ENCODE measurements around the gene ZNF653.
A peak's percentile ranks its signal among the peaks of the same experiment; 100 is the strongest.
"Not testable (repeated sequence)": the region's sequence is repeated elsewhere in the genome, so short reads cannot be mapped to it uniquely, and the experiment has no call there.

Gene ZNF653

DNA sequence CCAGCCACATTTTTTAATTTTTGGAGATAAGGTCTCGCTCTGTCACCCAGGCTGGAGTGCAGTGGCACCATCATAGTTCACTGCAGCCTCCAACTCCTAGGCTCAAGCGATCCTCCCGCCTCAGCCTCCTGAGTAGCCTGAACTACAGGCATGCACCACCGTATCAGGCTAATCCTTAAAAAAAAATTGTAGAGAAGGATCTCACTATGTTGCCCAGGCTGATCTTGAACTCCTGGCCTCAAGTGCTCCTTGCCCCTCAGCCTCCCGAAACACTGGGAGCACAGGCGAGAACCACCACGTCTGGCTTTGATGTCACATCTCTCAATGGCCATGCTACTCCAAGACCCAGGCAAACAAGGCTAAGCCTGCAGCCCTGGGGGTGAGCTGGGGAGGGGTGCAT, 49.0 kb downstream of the ZNF653 start:
- in situ Hi-C loops (cut with MboI; ENCODE audit: low pct_unique_long_range_greater_than_20kb, low sequenced_read_pairs, unreplicated experiment), result no loop called here
- no peak for DNase-seq (ENCODE audit: low spot score)
- TF ChIP-seq CTCF (IDR thresholded peaks at IDR 0.05; ENCODE audit: extremely low read depth, insufficient read depth, missing control alignments), result no peak

- in situ Hi-C loops (cut with MboI; ENCODE audit: low pct_unique_long_range_greater_than_20kb, low sequenced_read_pairs, unreplicated experiment); DNase-seq (ENCODE audit: low spot score): not testable (repeated sequence)
Observed at GRCh38 chr19:11455233-11455554, 50.4 kb downstream of the ZNF653 start.

DNA sequence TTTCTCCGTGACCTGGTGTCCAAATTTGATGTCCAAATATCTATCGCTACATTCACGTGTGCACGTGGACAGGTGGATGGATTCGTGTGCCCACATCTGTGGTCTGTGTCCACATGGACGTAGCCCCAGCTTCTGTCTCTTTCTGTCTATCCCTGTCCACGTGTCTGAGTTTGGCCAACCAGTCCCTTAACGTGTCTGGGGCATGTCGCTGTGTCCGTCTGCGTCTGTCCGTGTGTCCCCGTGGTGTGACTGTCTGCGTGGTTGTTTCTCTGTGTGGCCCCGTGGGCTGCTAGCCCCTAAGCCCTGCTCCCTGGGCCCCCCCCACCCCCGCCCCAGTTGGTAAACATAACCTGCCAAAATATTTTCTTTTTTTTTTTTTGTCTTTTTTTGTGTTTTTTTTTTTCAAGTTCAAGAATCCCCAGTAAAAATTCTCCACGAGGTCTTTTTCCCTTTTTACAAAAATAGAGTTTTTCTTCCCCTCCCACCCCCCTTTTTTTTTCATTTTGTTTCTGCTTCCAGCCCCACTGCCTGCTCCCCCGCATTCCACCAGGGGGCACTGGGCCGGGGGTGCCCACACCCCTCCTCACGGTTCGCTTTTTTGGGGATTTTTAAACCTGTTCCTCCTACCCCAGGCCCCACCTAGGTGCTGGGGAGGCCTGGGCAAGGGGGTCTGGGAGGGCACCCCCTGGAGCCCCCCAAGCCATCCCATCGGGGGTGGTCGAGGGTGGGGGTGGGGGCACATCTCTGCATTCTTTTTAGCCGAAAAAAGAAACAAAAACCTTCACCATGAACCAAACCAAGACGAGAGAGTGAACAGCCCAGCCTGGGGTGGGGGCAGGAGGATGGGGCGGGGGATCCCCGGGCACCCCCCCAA, 51.9 kb downstream of the ZNF653 start:
- peak; percentile 57 for TF ChIP-seq CTCF (IDR thresholded peaks at IDR 0.05; ENCODE audit: extremely low read depth, insufficient read depth, missing control alignments)
- in situ Hi-C loops (cut with MboI; ENCODE audit: low pct_unique_long_range_greater_than_20kb, low sequenced_read_pairs, unreplicated experiment), result no loop called here
- DNase-seq (ENCODE audit: low spot score), result peak; percentile 74

- DNase-seq (ENCODE audit: low spot score), result no peak
- TF ChIP-seq CTCF (IDR thresholded peaks at IDR 0.05; ENCODE audit: extremely low read depth, insufficient read depth, missing control alignments), result peak; percentile 38
- in situ Hi-C loops (cut with MboI; ENCODE audit: low pct_unique_long_range_greater_than_20kb, low sequenced_read_pairs, unreplicated experiment), result no loop called here
Observed at GRCh38 chr19:11452620-11453310, 52.9 kb downstream of the ZNF653 start.

- in situ Hi-C loops (cut with MboI; ENCODE audit: low pct_unique_long_range_greater_than_20kb, low sequenced_read_pairs, unreplicated experiment), result no loop called here
- no peak for TF ChIP-seq CTCF (IDR thresholded peaks at IDR 0.05; ENCODE audit: extremely low read depth, insufficient read depth, missing control alignments)
- peak; percentile 87 for DNase-seq (ENCODE audit: low spot score)
Observed at GRCh38 chr19:11451871-11452619, 53.6 kb downstream of the ZNF653 start.

DNA sequence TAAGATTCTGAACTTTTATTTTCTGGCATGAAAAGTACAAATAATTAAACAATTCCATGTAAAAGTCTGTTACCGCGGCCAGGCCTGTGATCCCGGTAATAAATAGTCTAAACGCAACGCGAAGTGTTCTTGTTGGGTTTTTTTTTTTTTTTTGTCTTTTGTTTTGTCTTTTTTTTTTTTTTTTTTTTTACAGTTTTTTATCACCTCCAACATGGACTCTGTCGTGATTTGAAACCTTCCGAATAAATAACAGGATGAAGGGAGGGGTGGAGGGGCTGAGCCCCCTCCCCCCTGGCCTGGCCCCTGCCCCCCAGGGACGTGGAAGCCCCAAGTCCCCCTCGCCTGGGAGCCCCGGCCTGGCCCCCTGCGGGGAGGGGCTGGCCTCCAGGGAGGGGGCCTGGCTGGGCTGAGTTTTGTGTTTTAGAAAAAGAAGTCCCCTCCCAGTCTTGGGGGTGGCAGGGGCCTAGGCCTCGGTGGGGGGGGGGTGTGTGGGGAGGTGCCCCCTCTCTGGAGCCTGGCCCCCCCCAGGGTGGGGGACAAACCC, 54.2 kb downstream of the ZNF653 start:
- TF ChIP-seq CTCF (IDR thresholded peaks at IDR 0.05; ENCODE audit: extremely low read depth, insufficient read depth, missing control alignments), result no peak
- no peak for DNase-seq (ENCODE audit: low spot score)
- in situ Hi-C loops (cut with MboI; ENCODE audit: low pct_unique_long_range_greater_than_20kb, low sequenced_read_pairs, unreplicated experiment), result no loop called here

All from GM13977 (cell line).